22Rv1 (cell line): Measurements from ENCODE around the gene KLHL29.

ENCODE experiments used
- CTCF ChIP-seq: fragments of 450-650 bp; IDR thresholded peaks from 2 replicates; pipeline ENCODE4 v1.5.1; 2017; ENCODE audit warnings: mild to moderate bottlenecking
- ZFX ChIP-seq: fragments of 450-650 bp; IDR thresholded peaks from 2 replicates; pipeline ENCODE4 v1.6.1; 2017; ENCODE audit warnings: antibody characterized with exemption, borderline replicate concordance

- no peak for TF ChIP-seq CTCF
- TF ChIP-seq ZFX = no peak
These were observed 306.6 kb downstream of the KLHL29 start for GRCh38 chr2:23691565-23691964.
